Fibroblast of skin of right quadriceps (primary cell): Measurements from ENCODE around the gene CPT1B.

Source experiments
- DNase-seq: peaks from one replicate; pipeline ENCODE4 v3.0.0-alpha.2; 2013

Gene CPT1B

GRCh38 chr22:50584106-50585096 is 6.2 kb upstream of the CPT1B start:
- DNase-seq: no peak

GRCh38 chr22:50583294-50583861 is 5.2 kb upstream of the CPT1B start:
- no peak for DNase-seq

GRCh38 chr22:50582493-50583293 is 4.5 kb upstream of the CPT1B start, which contains the start of gene CHKB:
Gene CHKB (minus strand): TSS chr22:50582849. CDS start chr22:50582781, 68 bp downstream.
- DNase-seq: peak; percentile 97

GRCh38 chr22:50581950-50582492 is 3.8 kb upstream of the CPT1B start:
- DNase-seq: no peak

GRCh38 chr22:50581031-50581949 is 3.1 kb upstream of the CPT1B start:
- no peak for DNase-seq

GRCh38 chr22:50579752-50580151 is 1.5 kb upstream of the CPT1B start:
- no peak for DNase-seq

- no peak for DNase-seq
These were observed 616 bp upstream of the CPT1B start for GRCh38 chr22:50578776-50579310.

- DNase-seq: no peak
These were observed 585 bp downstream of the CPT1B start for GRCh38 chr22:50577697-50577986.

- DNase-seq: no peak
These were observed 1.2 kb downstream of the CPT1B start for GRCh38 chr22:50576806-50577696.

- DNase-seq: peak; percentile 40
These were observed 2.2 kb downstream of the CPT1B start for GRCh38 chr22:50576070-50576469.

GRCh38 chr22:50575426-50575941 is 2.7 kb downstream of the CPT1B start:
- DNase-seq: no peak

GRCh38 chr22:50574383-50574755 is 3.9 kb downstream of the CPT1B start:
- DNase-seq: no peak

GRCh38 chr22:50573491-50574382 is 4.5 kb downstream of the CPT1B start:
- no peak for DNase-seq

GRCh38 chr22:50572965-50573364 is 5.3 kb downstream of the CPT1B start:
- no peak for DNase-seq

- no peak for DNase-seq
These were observed 6.7 kb downstream of the CPT1B start for GRCh38 chr22:50571264-50572175.

- no peak for DNase-seq
These were observed 7.4 kb downstream of the CPT1B start for GRCh38 chr22:50570861-50571260.

GRCh38 chr22:50569896-50570535 is 8.2 kb downstream of the CPT1B start:
- no peak for DNase-seq

- no peak for DNase-seq
These were observed 9.2 kb downstream of the CPT1B start for GRCh38 chr22:50569041-50569459.
